Ectodermal cell (in vitro differentiated cells): Measurements from ENCODE around the gene HACD1.
"Not testable (repeated sequence)": the region's sequence is repeated elsewhere in the genome, so short reads cannot be mapped to it uniquely, and the experiment has no call there.

ENCODE experiments used
- H3K27ac ChIP-seq: 2 replicates; pipeline ENCODE4 v1.7.0; 2013; ENCODE audit warnings: mild to moderate bottlenecking, low read depth, low read length; ENCODE audit not compliant: insufficient read depth, poor library complexity, severe bottlenecking
- H3K27me3 ChIP-seq: 2 replicates; pipeline ENCODE4 v1.7.0; 2013; ENCODE audit warnings: mild to moderate bottlenecking, low read length; ENCODE audit not compliant: insufficient read depth, control insufficient read depth, poor library complexity, severe bottlenecking
- H3K36me3 ChIP-seq: one replicate; pipeline ENCODE4 v1.7.0; 2013; ENCODE audit warnings: low read length; ENCODE audit not compliant: control insufficient read depth, insufficient read depth
- H3K4me1 ChIP-seq: one replicate; pipeline ENCODE4 v1.7.0; 2013; ENCODE audit warnings: low read length; ENCODE audit not compliant: control insufficient read depth, insufficient read depth
- H3K4me3 ChIP-seq: 2 replicates; pipeline ENCODE4 v1.7.0; 2013; ENCODE audit warnings: low read depth, low read length, control low read depth; ENCODE audit not compliant: insufficient read depth
- H3K9me3 ChIP-seq: 2 replicates; pipeline ENCODE4 v1.7.0; 2013; ENCODE audit warnings: mild to moderate bottlenecking, low read length, moderate library complexity; ENCODE audit not compliant: control insufficient read depth
- WGBS, 2 experiments: methylation state at CpG; one replicate each; pipeline ENCODE4 v1.1.7; 2013; ENCODE audit warnings: missing lambda C conversion rate in 2 of 2; 5-methylcytosine and 5-hydroxymethylcytosine counted together

The HACD1 gene

GRCh38 chr10:17609523-17610079 is 7.6 kb downstream of the HACD1 start:
- no peak overlapping the region for H3K27ac ChIP-seq
- no peak overlapping the region for H3K4me3 ChIP-seq
- WGBS, 2 experiments: 93 to 94% methylated on average over 12 of the region's 13 CpGs
- H3K27me3 ChIP-seq: no peaks in the 10 kb centered on the region
- H3K36me3 ChIP-seq: no peaks in the 10 kb centered on the region
- no peaks in the 10 kb centered on the region for H3K4me1 ChIP-seq
- no peaks in the 10 kb centered on the region for H3K9me3 ChIP-seq

- Histone ChIP-seq H3K36me3 (no peaks in the 10 kb centered on the region), H3K9me3 (no peaks in the 10 kb centered on the region), H3K4me1 (no peaks in the 10 kb centered on the region), H3K27ac (no peak overlapping the region), H3K4me3 (no peak overlapping the region), H3K27me3 (no peaks in the 10 kb centered on the region)
- WGBS, 2 experiments: 72 to 73% methylated on average over 9 of the region's 9 CpGs
Measured at GRCh38 chr10:17607603-17608332, 9.4 kb downstream of the HACD1 start.

GRCh38 chr10:17607060-17607459 is 10.1 kb downstream of the HACD1 start:
- Histone ChIP-seq H3K36me3 (no peaks in the 10 kb centered on the region), H3K4me1 (no peaks in the 10 kb centered on the region), H3K27me3 (no peaks in the 10 kb centered on the region), H3K27ac (no peak overlapping the region), H3K9me3 (no peaks in the 10 kb centered on the region), H3K4me3 (no peak overlapping the region)
- WGBS, 2 experiments: 73 to 79% methylated on average over 2 of the region's 2 CpGs

- Histone ChIP-seq H3K27me3 (no peaks in the 10 kb centered on the region), H3K4me3 (no peak overlapping the region), H3K4me1 (no peaks in the 10 kb centered on the region), H3K36me3 (no peaks in the 10 kb centered on the region), H3K9me3 (no peaks in the 10 kb centered on the region), H3K27ac (no peak overlapping the region)
- 62 to 73% methylated on average over 2 to 3 of the region's 3 CpGs for WGBS, 2 experiments
Measured at GRCh38 chr10:17606547-17607040, 10.6 kb downstream of the HACD1 start.

DNA sequence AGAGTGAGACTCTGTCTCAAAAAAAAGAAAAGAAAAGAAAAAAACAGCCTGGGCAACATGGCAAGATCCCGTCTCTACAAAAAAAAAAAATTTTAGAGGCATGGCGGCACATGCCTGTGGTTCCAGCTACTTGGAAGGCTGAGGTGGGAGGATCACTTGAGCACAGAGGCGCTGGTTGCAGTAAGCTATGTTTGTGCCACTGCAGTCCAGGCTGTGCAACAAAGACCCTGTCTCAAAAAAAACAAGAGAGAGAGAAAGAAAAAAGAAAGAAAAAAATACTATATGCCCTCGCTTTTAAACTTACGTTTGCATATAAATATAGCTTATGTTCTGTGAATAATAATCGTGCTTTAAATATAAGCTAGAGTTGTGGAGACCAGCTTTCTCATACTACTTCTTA is 11.2 kb downstream of the HACD1 start:
- H3K4me3 ChIP-seq: no peak overlapping the region
- 95% methylated on average over 4 of the region's 6 CpGs for WGBS, 2 experiments
- no peaks in the 10 kb centered on the region for H3K9me3 ChIP-seq
- H3K36me3 ChIP-seq: no peaks in the 10 kb centered on the region
- no peak overlapping the region for H3K27ac ChIP-seq
- no peaks in the 10 kb centered on the region for H3K27me3 ChIP-seq
- H3K4me1 ChIP-seq: no peaks in the 10 kb centered on the region

GRCh38 chr10:17599089-17599488 is 18.1 kb downstream of the HACD1 start:
- H3K9me3 ChIP-seq: no peaks in the 10 kb centered on the region
- no peaks in the 10 kb centered on the region for H3K27me3 ChIP-seq
- WGBS, 2 experiments: 83 to 85% methylated on average over 7 to 8 of the region's 8 CpGs
- H3K4me1 ChIP-seq: no peaks in the 10 kb centered on the region
- H3K27ac ChIP-seq: no peak overlapping the region
- no peak overlapping the region for H3K4me3 ChIP-seq
- no peaks in the 10 kb centered on the region for H3K36me3 ChIP-seq

DNA sequence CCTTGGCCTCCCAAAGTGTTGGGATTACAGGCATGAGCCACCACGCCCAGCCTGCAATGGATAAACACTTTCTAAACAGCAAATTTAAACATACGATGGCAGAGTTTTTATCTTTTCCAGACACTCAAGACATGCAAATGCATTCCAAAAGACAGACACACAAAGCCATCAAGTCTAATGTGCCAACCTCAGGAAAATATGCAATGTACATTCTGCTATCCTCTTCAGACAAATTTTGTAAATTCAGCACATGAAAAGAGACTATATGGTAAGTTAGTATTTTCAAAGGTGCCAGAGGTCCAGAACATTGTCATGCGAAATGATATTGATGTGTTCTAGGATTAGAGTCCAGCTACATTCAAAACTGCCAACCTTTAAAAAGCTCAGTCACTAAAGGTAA is 19.8 kb downstream of the HACD1 start:
- H3K4me3 ChIP-seq: no peak overlapping the region
- H3K4me1 ChIP-seq: no peaks in the 10 kb centered on the region
- no peaks in the 10 kb centered on the region for H3K36me3 ChIP-seq
- no peak overlapping the region for H3K27ac ChIP-seq
- H3K27me3 ChIP-seq: no peaks in the 10 kb centered on the region
- WGBS, 2 experiments: 92 to 97% methylated on average over 3 of the region's 3 CpGs
- H3K9me3 ChIP-seq: no peaks in the 10 kb centered on the region

GRCh38 chr10:17590969-17591645 is 26.1 kb downstream of the HACD1 start:
- Histone ChIP-seq H3K9me3 (no peaks in the 10 kb centered on the region), H3K4me1 (no peaks in the 10 kb centered on the region), H3K27ac (no peak overlapping the region), H3K27me3 (no peaks in the 10 kb centered on the region), H3K36me3 (no peaks in the 10 kb centered on the region), H3K4me3 (no peak overlapping the region)
- 89 to 92% methylated on average over 5 to 6 of the region's 6 CpGs for WGBS, 2 experiments

- 85 to 88% methylated on average over 1 of the region's 1 CpG for WGBS, 2 experiments
- H3K27ac ChIP-seq, H3K4me3 ChIP-seq, H3K27me3 ChIP-seq, H3K36me3 ChIP-seq, H3K4me1 ChIP-seq, H3K9me3 ChIP-seq: not testable (repeated sequence)
Measured at GRCh38 chr10:17589316-17589715, 27.9 kb downstream of the HACD1 start.

DNA sequence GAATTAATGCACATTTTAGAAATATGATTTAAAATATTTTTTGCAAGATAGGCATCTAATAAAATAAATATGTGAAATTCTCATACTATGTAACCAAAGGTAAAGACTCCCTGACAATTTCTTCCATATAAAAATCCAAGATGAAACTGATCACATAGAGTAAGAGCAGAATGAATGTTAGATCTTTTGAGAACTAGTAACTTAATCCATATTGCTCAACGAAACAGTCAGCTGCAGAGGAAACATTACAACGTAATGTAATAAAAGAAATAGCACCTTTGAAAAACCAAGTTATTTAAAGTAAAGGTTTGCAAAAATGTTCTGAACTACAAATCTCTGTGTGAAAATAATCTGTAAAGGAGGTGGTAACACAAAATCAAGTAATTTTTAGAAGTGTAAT is 28.8 kb downstream of the HACD1 start:
- H3K27me3 ChIP-seq: no peaks in the 10 kb centered on the region
- H3K4me3 ChIP-seq: no peak overlapping the region
- no peaks in the 10 kb centered on the region for H3K36me3 ChIP-seq
- H3K9me3 ChIP-seq: no peaks in the 10 kb centered on the region
- H3K4me1 ChIP-seq: no peaks in the 10 kb centered on the region
- H3K27ac ChIP-seq: no peak overlapping the region
- 94 to 100% methylated on average over 2 of the region's 2 CpGs for WGBS, 2 experiments
